ENCODE results near the gene GRM8. TPM values are rescaled to one million over a fixed set of nuclear protein-coding genes. Genes with fewer than 3 reads are reported as not detected.

GRM8 gene
- total RNA-seq, 2 experiments from 2014 or later = not detected

DNA sequence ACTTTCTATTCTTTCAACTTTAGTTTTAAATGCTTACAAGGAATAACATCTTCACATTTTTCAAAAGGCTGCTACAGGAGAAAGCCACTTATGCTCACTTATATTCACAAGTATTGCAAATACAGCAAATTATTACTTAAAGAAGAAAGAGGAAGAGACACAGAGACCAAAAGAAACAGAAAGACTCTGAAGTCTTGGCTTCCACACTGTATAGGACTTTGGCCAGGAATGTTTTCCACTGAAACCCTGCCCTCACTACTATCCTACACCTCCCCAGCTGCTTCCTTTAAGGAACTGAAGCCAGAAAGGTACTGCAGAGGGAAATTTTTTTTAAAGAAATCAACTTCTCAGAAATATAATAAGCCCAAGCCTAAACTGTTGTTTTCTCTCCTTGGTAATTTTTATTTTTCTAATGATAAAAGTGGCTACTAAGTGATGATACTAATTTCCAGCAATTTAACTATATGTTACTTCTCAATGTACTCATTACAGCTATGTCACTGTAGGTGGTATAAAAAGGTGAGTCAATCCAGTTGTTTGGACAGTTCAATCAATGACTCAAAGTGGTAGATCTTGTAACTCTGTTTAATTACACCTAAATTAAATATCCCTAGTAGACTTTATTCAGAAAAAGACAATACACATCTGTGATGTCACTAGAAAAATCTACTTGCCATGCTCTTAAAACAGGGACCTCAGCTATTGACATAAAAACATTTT, 231.6 kb downstream of the GRM8 start:
- no peak for ATAC-seq
- H3K4me3 Mint-ChIP-seq = no peak overlapping the region
- H3K4me1 Mint-ChIP-seq = no peaks in the 10 kb centered on the region
- no peaks in the 10 kb centered on the region for H3K9me3 Mint-ChIP-seq (ENCODE audit: low read depth)
- H3K27ac Mint-ChIP-seq = no peak overlapping the region
- DNase-seq = no peak
- H3K36me3 Mint-ChIP-seq = no peaks in the 10 kb centered on the region
- H3K27me3 Mint-ChIP-seq = no peaks in the 10 kb centered on the region
- CTCF ChIA-PET = interaction anchor here (0.8 kb wide), 1 partner anchor 8 kb away, joined by 3 read pairs; no protein-coding TSS in a partner anchor

DNA sequence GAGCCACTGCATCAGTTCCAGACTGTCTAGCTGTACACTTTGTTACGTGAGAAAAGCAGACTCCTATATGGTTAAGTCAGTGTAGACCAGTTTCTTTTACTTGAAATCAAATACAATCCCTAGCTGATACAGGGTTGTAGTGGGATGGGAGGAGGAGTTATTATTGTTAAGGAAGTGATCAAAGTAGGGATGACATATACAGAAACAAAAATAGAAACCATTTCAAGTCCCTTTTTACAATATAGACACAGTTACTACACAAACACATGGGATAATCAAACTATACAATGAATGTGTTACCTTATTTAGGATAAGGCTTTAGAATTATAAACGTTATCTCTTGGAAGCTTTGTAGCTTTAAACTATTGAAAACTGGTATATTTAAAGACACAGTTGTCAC, 233.9 kb downstream of the GRM8 start:
- CTCF ChIA-PET = interaction anchor here (0.6 kb wide), 1 partner anchor 729 kb away, joined by 3 read pairs; no protein-coding TSS in a partner anchor
- Mint-ChIP-seq H3K4me3 (no peak overlapping the region), H3K27ac (no peak overlapping the region), H3K36me3 (no peaks in the 10 kb centered on the region), H3K9me3 (ENCODE audit: low read depth) (no peaks in the 10 kb centered on the region), H3K27me3 (no peaks in the 10 kb centered on the region), H3K4me1 (no peaks in the 10 kb centered on the region)
- no peak for ATAC-seq
- no peak for DNase-seq

DNA sequence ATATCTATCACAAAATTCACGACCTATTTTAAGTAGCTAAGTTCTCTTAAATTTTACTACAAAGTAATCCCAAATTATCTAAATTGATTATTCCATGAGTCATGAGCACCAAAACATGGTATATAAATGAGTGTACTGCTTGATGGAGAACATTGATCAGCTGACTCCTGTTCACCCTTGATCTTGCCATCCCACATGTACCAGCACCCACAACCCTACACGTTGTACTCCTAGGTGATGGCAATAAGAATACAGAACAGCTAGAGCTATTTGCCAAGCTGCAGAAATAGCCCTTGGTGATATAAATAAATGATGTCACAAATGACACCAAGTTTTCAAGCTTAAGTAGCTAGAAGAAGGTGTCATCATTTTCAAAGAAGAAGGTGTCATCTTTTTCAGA, 235.5 kb downstream of the GRM8 start:
- ATAC-seq (no peak), DNase-seq (no peak)
- CTCF ChIA-PET = no interaction called here
- Mint-ChIP-seq H3K4me3 (no peak overlapping the region), H3K27me3 (no peaks in the 10 kb centered on the region), H3K36me3 (no peaks in the 10 kb centered on the region), H3K4me1 (no peaks in the 10 kb centered on the region), H3K9me3 (ENCODE audit: low read depth) (no peaks in the 10 kb centered on the region), H3K27ac (no peak overlapping the region)

DNA sequence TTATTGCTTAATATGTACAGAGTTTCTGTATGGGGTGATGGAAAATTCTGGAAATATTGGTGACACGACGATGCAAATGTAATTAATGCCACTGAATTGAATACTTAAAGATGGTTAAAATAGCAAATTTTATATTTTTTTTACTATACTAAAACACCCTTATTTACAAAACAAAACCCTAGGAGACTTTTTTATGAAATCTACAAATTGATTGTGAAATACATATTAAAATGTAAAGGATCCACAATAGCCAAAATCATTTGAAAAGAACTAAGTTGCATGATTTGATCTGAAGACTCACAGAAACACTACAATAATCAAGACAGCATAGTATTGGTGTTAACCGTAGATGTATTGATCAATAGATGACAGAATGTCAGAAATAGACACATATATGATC, 252.0 kb downstream of the GRM8 start:
- ATAC-seq (no peak), DNase-seq (no peak)
- Mint-ChIP-seq H3K4me3 (no peak overlapping the region), H3K4me1 (no peaks in the 10 kb centered on the region), H3K9me3 (ENCODE audit: low read depth) (no peaks in the 10 kb centered on the region), H3K36me3 (no peaks in the 10 kb centered on the region), H3K27me3 (no peaks in the 10 kb centered on the region), H3K27ac (no peak overlapping the region)
- CTCF ChIA-PET = no interaction called here

DNA sequence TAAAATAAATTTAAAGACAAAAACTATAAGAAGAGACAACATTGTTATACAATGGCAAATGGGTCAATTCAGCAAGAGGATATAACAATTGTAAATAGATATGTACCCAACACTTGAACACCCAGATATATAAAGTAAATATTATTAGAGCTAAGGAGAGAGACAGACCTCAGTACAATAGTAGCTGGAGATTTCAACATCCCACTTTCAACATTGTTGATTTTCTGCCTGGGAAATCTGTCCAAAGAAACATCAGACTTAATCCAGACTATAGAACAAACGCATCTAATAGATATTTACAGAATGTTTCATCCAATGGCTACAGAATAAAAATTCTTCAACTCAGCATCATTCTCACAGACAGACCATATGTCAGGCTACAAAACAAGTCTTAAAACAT, 256.1 kb downstream of the GRM8 start:
- no peak for DNase-seq
- Mint-ChIP-seq H3K27me3 (no peaks in the 10 kb centered on the region), H3K27ac (no peak overlapping the region), H3K4me3 (no peak overlapping the region), H3K4me1 (no peaks in the 10 kb centered on the region), H3K9me3 (ENCODE audit: low read depth) (no peaks in the 10 kb centered on the region), H3K36me3 (no peaks in the 10 kb centered on the region)
- CTCF ChIA-PET = no interaction called here
- no peak for ATAC-seq

DNA sequence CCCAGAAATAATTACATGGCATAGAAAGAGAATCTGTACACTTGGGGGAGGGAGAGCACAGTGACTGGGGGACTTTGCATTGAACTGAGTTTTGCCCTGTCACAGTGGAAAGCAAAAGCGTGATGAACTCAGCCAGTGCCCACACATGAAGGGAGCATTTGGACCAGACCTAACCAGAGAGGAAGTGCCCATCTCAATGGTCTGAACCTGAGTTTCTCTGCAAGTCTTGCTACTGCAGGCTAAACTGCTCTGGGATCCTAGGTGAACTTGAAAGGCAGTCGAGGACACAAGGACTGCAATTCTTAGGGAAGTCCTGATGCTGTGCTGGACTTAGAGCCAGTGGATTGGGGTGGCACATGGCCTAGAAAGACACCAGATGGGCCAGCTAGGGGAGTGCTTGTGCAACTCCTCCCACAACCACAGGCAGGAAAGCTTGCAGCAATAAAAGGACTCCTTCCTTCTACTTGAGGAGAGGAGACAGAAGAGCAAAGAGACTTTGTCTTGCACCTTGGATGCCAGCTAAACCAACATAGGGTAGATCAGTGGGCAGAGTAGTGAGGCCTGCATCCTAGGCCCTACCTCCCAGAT, 259.0 kb downstream of the GRM8 start:
- ATAC-seq (no peak), DNase-seq (no peak)
- Mint-ChIP-seq H3K36me3 (no peaks in the 10 kb centered on the region), H3K9me3 (ENCODE audit: low read depth) (no peaks in the 10 kb centered on the region), H3K4me1 (no peaks in the 10 kb centered on the region), H3K27me3 (no peaks in the 10 kb centered on the region), H3K4me3 (no peak overlapping the region), H3K27ac (no peak overlapping the region)
- CTCF ChIA-PET = no interaction called here

DNA sequence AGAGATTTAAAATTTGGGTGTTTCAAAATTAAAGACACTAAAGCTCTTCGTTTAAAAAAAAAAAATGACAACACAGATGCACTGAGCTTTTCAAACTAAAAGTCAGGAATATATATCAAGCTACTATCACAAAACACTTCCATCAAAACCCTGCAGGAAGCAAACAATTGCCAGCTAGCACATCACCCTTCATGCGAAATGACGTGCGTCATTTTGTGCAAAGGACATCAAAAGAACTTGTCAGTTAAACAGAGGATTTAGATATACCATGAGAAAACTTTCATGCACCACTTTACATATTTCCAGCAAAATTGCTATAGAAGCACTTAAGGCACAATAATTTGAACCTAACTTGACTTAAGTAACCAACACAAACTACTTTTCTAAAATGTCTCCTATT, 264.7 kb downstream of the GRM8 start:
- ATAC-seq (no peak), DNase-seq (no peak)
- CTCF ChIA-PET = no interaction called here
- no peaks in the 10 kb centered on the region for H3K36me3 Mint-ChIP-seq
- no peak overlapping the region for H3K4me3 Mint-ChIP-seq
- no peaks in the 10 kb centered on the region for H3K4me1 Mint-ChIP-seq
- H3K9me3 Mint-ChIP-seq (ENCODE audit: low read depth) = no peaks in the 10 kb centered on the region
- H3K27ac Mint-ChIP-seq = no peak overlapping the region
- H3K27me3 Mint-ChIP-seq = no peaks in the 10 kb centered on the region

DNA sequence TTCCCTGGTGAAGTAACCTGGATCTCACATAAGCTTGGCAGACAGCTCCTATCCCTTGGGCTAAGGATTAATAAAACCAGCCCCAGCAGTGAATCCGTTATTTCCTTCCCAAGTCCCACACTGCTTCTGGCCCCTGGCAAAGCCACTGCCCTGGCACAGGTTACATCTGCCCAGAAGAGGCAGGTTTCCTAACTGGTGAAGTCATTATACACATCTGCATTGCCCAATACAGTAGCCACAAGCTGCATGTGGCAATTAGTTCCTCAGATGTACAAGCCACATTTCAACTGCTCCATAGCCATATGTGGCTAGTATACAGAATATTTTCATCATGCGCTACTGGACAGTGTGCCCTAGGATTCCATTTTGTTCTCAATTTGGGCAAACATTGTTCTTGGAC, 273.0 kb downstream of the GRM8 start:
- CTCF ChIA-PET = no interaction called here
- H3K27ac Mint-ChIP-seq = no peak overlapping the region
- no peak for ATAC-seq

DNA sequence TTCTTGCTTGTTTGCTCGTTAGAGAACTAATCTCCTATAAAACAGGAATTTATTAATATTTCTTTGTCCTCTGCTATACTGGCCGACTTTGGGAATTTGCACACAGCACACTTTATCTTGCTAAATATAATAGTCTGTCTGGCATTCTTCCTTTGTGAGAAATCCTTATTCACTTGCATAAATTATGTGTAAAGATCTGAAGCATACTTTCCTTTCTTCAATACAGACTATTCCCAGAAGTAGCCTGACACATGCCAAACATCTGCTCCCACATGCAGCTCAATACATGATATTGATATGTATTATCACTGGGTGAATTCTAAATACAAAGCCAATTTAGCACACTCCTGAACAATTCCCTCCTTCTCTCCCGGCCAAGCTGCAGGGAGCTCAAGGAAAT, 273.9 kb downstream of the GRM8 start:
- ATAC-seq = no peak
- no peaks in the 10 kb centered on the region for H3K36me3 Mint-ChIP-seq

More for the DNA sequence above, 273.0 kb downstream of the GRM8 start:
- Mint-ChIP-seq H3K4me3 (no peak overlapping the region), H3K9me3 (ENCODE audit: low read depth) (no peaks in the 10 kb centered on the region), H3K4me1 (no peaks in the 10 kb centered on the region), H3K36me3 (no peaks in the 10 kb centered on the region), H3K27me3 (no peaks in the 10 kb centered on the region)
- no peak for DNase-seq

DNA sequence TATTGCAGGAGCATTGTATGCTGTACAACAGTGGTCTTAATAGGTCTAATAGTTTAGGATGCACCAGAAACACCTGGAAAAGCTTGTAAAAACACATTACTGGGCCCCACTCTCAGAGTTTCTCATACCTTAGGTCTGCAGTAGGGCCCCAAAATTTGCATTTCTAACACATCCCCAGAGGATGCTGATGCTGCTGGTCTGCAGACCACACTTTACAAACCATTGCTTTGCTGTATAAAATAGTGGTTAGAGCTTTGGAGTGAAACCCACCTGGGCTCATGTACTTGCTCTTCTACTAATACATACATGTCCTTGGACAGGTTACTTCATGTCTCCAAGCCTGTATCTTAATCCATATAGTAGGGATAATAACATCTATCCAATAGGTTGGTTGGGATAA, 279.7 kb downstream of the GRM8 start:
- H3K4me1 Mint-ChIP-seq = no peaks in the 10 kb centered on the region
- CTCF ChIA-PET = no interaction called here
- ATAC-seq (no peak), DNase-seq (no peak)
- H3K36me3 Mint-ChIP-seq = no peaks in the 10 kb centered on the region
- H3K27ac Mint-ChIP-seq = no peak overlapping the region
- H3K4me3 Mint-ChIP-seq = no peak overlapping the region
- no peaks in the 10 kb centered on the region for H3K9me3 Mint-ChIP-seq (ENCODE audit: low read depth)
- no peaks in the 10 kb centered on the region for H3K27me3 Mint-ChIP-seq

More for the DNA sequence above, 273.9 kb downstream of the GRM8 start:
- no peak for DNase-seq
- CTCF ChIA-PET = no interaction called here
- H3K27me3 Mint-ChIP-seq = no peaks in the 10 kb centered on the region
- no peaks in the 10 kb centered on the region for H3K4me1 Mint-ChIP-seq
- no peaks in the 10 kb centered on the region for H3K9me3 Mint-ChIP-seq (ENCODE audit: low read depth)
- no peak overlapping the region for H3K4me3 Mint-ChIP-seq
- no peak overlapping the region for H3K27ac Mint-ChIP-seq

DNA sequence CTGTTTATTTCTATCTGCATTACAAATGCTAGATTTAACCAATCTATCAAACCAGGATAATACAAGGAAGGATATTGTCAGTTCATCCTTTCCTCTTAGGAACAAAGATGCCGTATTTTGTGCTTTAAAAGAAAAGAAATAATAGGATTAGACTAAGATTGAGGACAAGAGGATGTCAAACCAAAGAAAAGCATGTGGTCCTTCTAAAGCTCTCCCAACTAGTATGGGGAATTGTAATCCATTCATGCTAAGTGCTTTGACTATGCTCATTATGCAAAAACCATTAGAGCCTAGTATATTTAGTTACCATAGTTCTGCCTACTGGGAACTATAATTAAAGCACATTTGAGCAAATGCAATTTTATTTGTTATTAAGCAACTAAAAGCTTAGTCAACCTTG, 280.2 kb downstream of the GRM8 start:
- Mint-ChIP-seq H3K36me3 (no peaks in the 10 kb centered on the region), H3K27ac (no peak overlapping the region), H3K4me1 (no peaks in the 10 kb centered on the region), H3K27me3 (no peaks in the 10 kb centered on the region), H3K9me3 (ENCODE audit: low read depth) (no peaks in the 10 kb centered on the region), H3K4me3 (no peak overlapping the region)
- ATAC-seq (no peak), DNase-seq (no peak)
- CTCF ChIA-PET = no interaction called here

DNA sequence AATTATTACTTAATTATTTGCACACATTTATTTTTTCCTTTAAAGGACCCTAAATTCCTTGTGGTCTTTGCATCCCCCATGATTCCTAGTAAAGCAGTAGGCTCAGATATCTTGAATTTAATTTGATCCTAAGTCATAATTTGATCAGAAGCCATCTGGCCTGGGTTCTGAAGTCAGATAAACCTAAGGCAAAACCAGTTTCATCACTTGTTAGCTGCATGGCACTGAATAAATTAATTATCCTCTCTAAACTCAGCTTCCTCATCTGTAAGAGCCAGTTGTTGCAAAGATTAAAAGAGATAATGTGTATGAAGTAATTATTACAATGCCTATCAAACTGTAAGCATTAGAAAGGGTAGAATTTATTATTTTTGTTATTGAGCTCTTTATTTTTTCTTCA, 293.1 kb downstream of the GRM8 start:
- Mint-ChIP-seq H3K9me3 (ENCODE audit: low read depth) (no peaks in the 10 kb centered on the region), H3K4me1 (no peaks in the 10 kb centered on the region), H3K4me3 (no peak overlapping the region), H3K36me3 (no peaks in the 10 kb centered on the region), H3K27ac (no peak overlapping the region), H3K27me3 (no peaks in the 10 kb centered on the region)
- CTCF ChIA-PET = no interaction called here
- no peak for ATAC-seq
- no peak for DNase-seq

DNA sequence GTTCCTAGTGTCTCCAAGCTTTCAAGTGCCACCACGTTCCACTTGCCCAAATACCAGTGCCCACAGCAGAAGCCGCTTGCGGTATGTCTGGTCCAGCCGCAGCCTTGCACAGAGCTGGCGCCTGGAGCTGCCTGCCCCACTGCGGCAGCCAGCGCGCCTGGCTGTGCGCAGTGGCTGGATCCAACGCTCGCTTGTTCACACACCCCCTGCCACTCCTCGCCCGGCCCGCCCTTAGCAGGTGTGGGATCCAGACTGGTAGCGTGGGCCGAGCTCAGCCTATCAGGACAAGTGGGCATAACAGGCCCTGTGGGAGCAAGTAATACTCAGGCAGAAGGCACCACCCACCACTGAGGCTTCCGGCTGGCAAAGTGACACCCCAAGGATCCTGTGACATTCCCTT, 294.4 kb downstream of the GRM8 start:
- Mint-ChIP-seq H3K4me3 (no peak overlapping the region), H3K27me3 (no peaks in the 10 kb centered on the region), H3K36me3 (no peaks in the 10 kb centered on the region), H3K9me3 (ENCODE audit: low read depth) (no peaks in the 10 kb centered on the region), H3K4me1 (no peaks in the 10 kb centered on the region), H3K27ac (no peak overlapping the region)
- DNase-seq (no peak), ATAC-seq (no peak)
- CTCF ChIA-PET = no interaction called here

DNA sequence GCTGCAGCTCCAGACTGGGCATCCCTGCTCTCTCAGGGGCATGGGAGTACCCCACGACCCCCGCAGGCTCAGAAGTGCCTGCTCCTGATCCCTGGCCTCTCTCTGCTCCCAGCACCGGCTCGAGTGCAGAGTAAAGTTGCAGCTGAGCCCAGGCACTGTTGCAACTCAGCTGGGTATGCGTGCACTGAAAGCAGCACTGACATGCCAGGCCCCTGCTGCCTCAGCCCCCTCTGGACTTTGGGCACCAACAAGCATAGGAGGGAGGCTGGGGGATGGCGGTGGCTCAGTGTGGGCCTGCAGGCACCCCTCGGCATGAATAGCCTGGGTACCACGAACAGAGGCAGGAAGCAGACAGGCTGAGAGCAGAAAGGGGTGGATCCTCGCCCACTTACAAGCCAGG, 295.3 kb downstream of the GRM8 start:
- Mint-ChIP-seq H3K36me3 (no peaks in the 10 kb centered on the region), H3K27ac (no peak overlapping the region), H3K4me1 (no peaks in the 10 kb centered on the region), H3K4me3 (no peak overlapping the region), H3K9me3 (ENCODE audit: low read depth) (no peaks in the 10 kb centered on the region), H3K27me3 (no peaks in the 10 kb centered on the region)
- ATAC-seq = no peak
- CTCF ChIA-PET = no interaction called here
- DNase-seq = no peak

Measured in activated CD8-positive, alpha-beta memory T cell treated with anti-CD3 and anti-CD28 coated beads, Interleukin-2, amount 10 ng/mL, durations not matched to agents 7 days and 5 days (primary cell).